ENCODE measurements around the gene DNAH2. TPM values are rescaled to one million over a fixed set of nuclear protein-coding genes. Genes with fewer than 3 reads are reported as not detected.

DNAH2 gene
- total and polyA plus RNA-seq, 2 of the 8 experiments (the other 6 are each of a cell fraction or from before 2014, with no cell fraction given), result 0.13 to 0.18 TPM

- Histone ChIP-seq H3K56ac (replicated peaks; ENCODE audit: insufficient read length, low read depth, low read length) (no peak overlapping the region), H3K23me2 (ENCODE audit: low read depth, low read length) (no peaks in the 10 kb centered on the region), H2BK20ac (ENCODE audit: low read length) (no peak overlapping the region), H4K5ac (ENCODE audit: insufficient read length, low read depth, low read length) (no peak overlapping the region), H3K4me3 (ENCODE audit: extremely low read depth in 1 of 4, insufficient read depth in 2 of 4, low read depth in 3 of 4, low read length in 4 of 4) (no peak overlapping the region), H2BK120ac (replicated peaks; ENCODE audit: low read depth, low read length) (no peak overlapping the region), H2AK5ac (ENCODE audit: low read depth, low read length) (no peak overlapping the region), H2BK5ac (ENCODE audit: low read depth, low read length) (no peak overlapping the region), H3K36me3 (ENCODE audit: control insufficient read depth in 2 of 4, insufficient read depth in 4 of 4, low read length in 3 of 4) (peaks cover 4 to 9% (median 6%) of the 10 kb centered on the region in 4 experiments; a peak in 5 of 8 replicates), H4K20me1 (replicated peaks in 1 of 2; ENCODE audit: control insufficient read depth in 1 of 2, insufficient read depth in 2 of 2, low read length in 2 of 2) (peaks cover 0 to 2% of the 10 kb centered on the region in 2 experiments), H3K4me2 (ENCODE audit: insufficient read depth in 1 of 2, low read depth in 2 of 2, low read length in 2 of 2) (no peak overlapping the region), H3K9me3 (ENCODE audit: insufficient read depth in 2 of 2, low read depth in 1 of 2, low read length in 1 of 2) (no peaks in the 10 kb centered on the region), H3K23ac (ENCODE audit: insufficient read length) (no peak overlapping the region), H2AFZ (ENCODE audit: low read length) (no peak overlapping the region), H2BK12ac (ENCODE audit: low read depth, low read length) (no peak overlapping the region), H3K27ac (ENCODE audit: low read depth, low read length) (no peak overlapping the region), H3K9ac (replicated peaks in 1 of 4; ENCODE audit: extremely low read depth in 1 of 4, low read depth in 3 of 4, low read length in 3 of 4) (no peak overlapping the region), H3K79me2 (ENCODE audit: control insufficient read depth in 1 of 2, insufficient read depth in 2 of 2, low read length in 2 of 2) (no peaks in the 10 kb centered on the region), H4K91ac (replicated peaks; ENCODE audit: insufficient read length, low read length) (no peak overlapping the region), H2BK15ac (ENCODE audit: low read length) (no peak overlapping the region), H3K18ac (ENCODE audit: extremely low read depth, low read length) (no peak overlapping the region), H3K79me1 (ENCODE audit: low read depth, low read length) (no peaks in the 10 kb centered on the region), H4K8ac (ENCODE audit: extremely low read depth, insufficient read depth, low read length) (no peak overlapping the region), H3K27me3 (replicated peaks in 1 of 4; ENCODE audit: control insufficient read depth in 3 of 4, extremely low read depth in 1 of 4, insufficient read depth in 3 of 4, low read length in 3 of 4) (no peaks in the 10 kb centered on the region), H3K4ac (replicated peaks; ENCODE audit: insufficient read length, low read depth, low read length) (no peak overlapping the region), H3K14ac (ENCODE audit: insufficient read length) (no peak overlapping the region), H3K4me1 (replicated peaks in 1 of 4; ENCODE audit: control insufficient read depth in 3 of 4, insufficient read depth in 4 of 4, low read length in 3 of 4) (peaks cover 0 to under 1% (median under 1%) of the 10 kb centered on the region in 4 experiments; a peak in 5 of 7 replicates)
- ChIA-PET CTCF (ENCODE audit: partially characterized antibody) (no interaction called here), POLR2A (ENCODE audit: partially characterized antibody) (interaction anchor here (11.4 kb wide), 1 partner anchor 10 kb away, joined by 186 read pairs; the partner anchor contains the start of genes TP53 and WRAP53)
- DNase-seq (ENCODE audit: low read depth in 1 of 2, low spot score in 2 of 2) (no peak), FAIRE-seq (no peak)
- WGBS, 2 experiments (ENCODE audit: extremely low coverage in 1 of 2, insufficient coverage in 1 of 2, insufficient read length in 1 of 2, insufficient replicate concordance in 2 of 2, low coverage in 1 of 2, low lambda C conversion rate in 2 of 2, missing lambda C conversion rate in 1 of 2), result 94% methylated on average over 4 of the region's 4 CpGs; no CpG with 5 or more reads in 1 of the 2 experiments
- TF ChIP-seq TCF12 (IDR thresholded peaks at IDR 0.05; ENCODE audit: low read depth, low read length) (no peak), CTCF (IDR thresholded peaks at IDR 0.05; ENCODE audit: control extremely low read depth in 1 of 3, insufficient read depth in 1 of 3, low read depth in 1 of 3, low read length in 3 of 3) (no peak), MAFK (IDR thresholded peaks at IDR 0.05; ENCODE audit: low read depth, low read length) (no peak), RAD21 (IDR thresholded peaks at IDR 0.05 in 1 of 2, conservative IDR thresholded peaks at IDR 0.05 in 1 of 2; ENCODE audit: low read depth in 2 of 2, low read length in 2 of 2) (no peak), TAF7 (optimal IDR thresholded peaks at IDR 0.05; ENCODE audit: borderline replicate concordance, low read depth, low read length) (no peak), CTBP2 (IDR thresholded peaks at IDR 0.05; ENCODE audit: borderline replicate concordance, insufficient read depth, insufficient read length, low read length) (no peak)
Measured at GRCh38 chr17:7697828-7698588, 19.5 kb upstream of the DNAH2 start.
